ENCODE measurements around the gene SLC38A7.
"Not testable (repeated sequence)": the region's sequence is repeated elsewhere in the genome, so short reads cannot be mapped to it uniquely, and the experiment has no call there.

SLC38A7 gene

GRCh38 chr16:58678269-58678668 lies 6.3 kb downstream of the SLC38A7 start:
- DNase-seq (ENCODE audit: low spot score): no peak

- no peak for DNase-seq (ENCODE audit: low spot score)
Measured at GRCh38 chr16:58670946-58671583, 13.5 kb downstream of the SLC38A7 start.

- no peak for DNase-seq (ENCODE audit: low spot score)
Measured at GRCh38 chr16:58670177-58670576, 14.4 kb downstream of the SLC38A7 start.

- DNase-seq (ENCODE audit: low spot score): no peak
Measured at GRCh38 chr16:58665200-58665599, 19.4 kb downstream of the SLC38A7 start.

- DNase-seq (ENCODE audit: low spot score): peak; percentile 90
Measured at GRCh38 chr16:58661199-58661830, 23.3 kb downstream of the SLC38A7 start.

- not testable (repeated sequence) for DNase-seq (ENCODE audit: low spot score)
Measured at GRCh38 chr16:58659911-58660310, 24.7 kb downstream of the SLC38A7 start.

- DNase-seq (ENCODE audit: low spot score): no peak
Measured at GRCh38 chr16:58658796-58659211, 25.8 kb downstream of the SLC38A7 start.

- no peak for DNase-seq (ENCODE audit: low spot score)
Measured at GRCh38 chr16:58656899-58657298, 27.7 kb downstream of the SLC38A7 start.

GRCh38 chr16:58655215-58655596 lies 29.4 kb downstream of the SLC38A7 start:
- DNase-seq (ENCODE audit: low spot score): no peak

- no peak for DNase-seq (ENCODE audit: low spot score)
Measured at GRCh38 chr16:58654560-58655214, 29.9 kb downstream of the SLC38A7 start.

- peak; percentile 26 for DNase-seq (ENCODE audit: low spot score)
Measured at GRCh38 chr16:58652741-58653140, 31.8 kb downstream of the SLC38A7 start.

GRCh38 chr16:58651965-58652348 lies 32.6 kb downstream of the SLC38A7 start:
- peak; percentile 44 for DNase-seq (ENCODE audit: low spot score)

- no peak for DNase-seq (ENCODE audit: low spot score)
Measured at GRCh38 chr16:58649707-58650106, 34.9 kb downstream of the SLC38A7 start.

- no peak for DNase-seq (ENCODE audit: low spot score)
Measured at GRCh38 chr16:58647107-58647506, 37.5 kb downstream of the SLC38A7 start.

GRCh38 chr16:58644765-58645487 lies 39.6 kb downstream of the SLC38A7 start:
- DNase-seq (ENCODE audit: low spot score): peak; percentile 20

GRCh38 chr16:58644108-58644507 lies 40.5 kb downstream of the SLC38A7 start:
- no peak for DNase-seq (ENCODE audit: low spot score)

- no peak for DNase-seq (ENCODE audit: low spot score)
Measured at GRCh38 chr16:58640949-58641348, 43.6 kb downstream of the SLC38A7 start.

GRCh38 chr16:58639836-58640235 lies 44.7 kb downstream of the SLC38A7 start:
- DNase-seq (ENCODE audit: low spot score): no peak

GRCh38 chr16:58639230-58639629 lies 45.3 kb downstream of the SLC38A7 start:
- no peak for DNase-seq (ENCODE audit: low spot score)

- peak; percentile 81 for DNase-seq (ENCODE audit: low spot score)
Measured at GRCh38 chr16:58638148-58639036, 46.2 kb downstream of the SLC38A7 start.

GRCh38 chr16:58637021-58637420 lies 47.5 kb downstream of the SLC38A7 start:
- DNase-seq (ENCODE audit: low spot score): not testable (repeated sequence)

GRCh38 chr16:58636466-58636865 lies 48.1 kb downstream of the SLC38A7 start:
- DNase-seq (ENCODE audit: low spot score): no peak
